PFSK-1 (cell line): Measurements from ENCODE around the gene TLCD5.

Experiments used
- FOXP2 ChIP-seq: optimal IDR thresholded peaks from 2 replicates; pipeline ENCODE3; 2011; ENCODE audit warnings: borderline replicate concordance, control low read depth, inconsistent platforms; ENCODE audit not compliant: insufficient read depth; ENCODE audit errors: extremely low read length, extremely low read depth
- POLR2AphosphoS5 ChIP-seq: IDR thresholded peaks from 2 replicates; pipeline ENCODE4 v1.6.1; 2012; ENCODE audit warnings: low read depth, mild to moderate bottlenecking, control low read depth, low read length, moderate library complexity
- SIN3A ChIP-seq: IDR thresholded peaks from 2 replicates; pipeline ENCODE4 v1.6.1; 2012; ENCODE audit warnings: mild to moderate bottlenecking, low read length, moderate library complexity, borderline replicate concordance; ENCODE audit not compliant: insufficient read depth
- TAF1 ChIP-seq: IDR thresholded peaks from 2 replicates; pipeline ENCODE4 v1.6.1; 2012; ENCODE audit warnings: low read length, control low read depth, borderline replicate concordance; ENCODE audit not compliant: insufficient read depth
- TF ChIP-seq, protein P1 (sequence below), 2 experiments: IDR thresholded peaks; 2 replicates each; pipeline versions ENCODE4 v1.6.1 to v1.8.0; 2011 to 2012; ENCODE audit warnings: low read depth in 2 of 2, low read length in 2 of 2, control low read depth in 1 of 2, inconsistent platforms in 1 of 2, mild to moderate bottlenecking in 1 of 2, moderate library complexity in 1 of 2; ENCODE audit not compliant: insufficient read depth in 1 of 2

- TF ChIP-seq POLR2AphosphoS5 = no peak
- no peak for TF ChIP-seq SIN3A
- TF ChIP-seq TAF1 = no peak
- TF ChIP-seq, protein P1, sequence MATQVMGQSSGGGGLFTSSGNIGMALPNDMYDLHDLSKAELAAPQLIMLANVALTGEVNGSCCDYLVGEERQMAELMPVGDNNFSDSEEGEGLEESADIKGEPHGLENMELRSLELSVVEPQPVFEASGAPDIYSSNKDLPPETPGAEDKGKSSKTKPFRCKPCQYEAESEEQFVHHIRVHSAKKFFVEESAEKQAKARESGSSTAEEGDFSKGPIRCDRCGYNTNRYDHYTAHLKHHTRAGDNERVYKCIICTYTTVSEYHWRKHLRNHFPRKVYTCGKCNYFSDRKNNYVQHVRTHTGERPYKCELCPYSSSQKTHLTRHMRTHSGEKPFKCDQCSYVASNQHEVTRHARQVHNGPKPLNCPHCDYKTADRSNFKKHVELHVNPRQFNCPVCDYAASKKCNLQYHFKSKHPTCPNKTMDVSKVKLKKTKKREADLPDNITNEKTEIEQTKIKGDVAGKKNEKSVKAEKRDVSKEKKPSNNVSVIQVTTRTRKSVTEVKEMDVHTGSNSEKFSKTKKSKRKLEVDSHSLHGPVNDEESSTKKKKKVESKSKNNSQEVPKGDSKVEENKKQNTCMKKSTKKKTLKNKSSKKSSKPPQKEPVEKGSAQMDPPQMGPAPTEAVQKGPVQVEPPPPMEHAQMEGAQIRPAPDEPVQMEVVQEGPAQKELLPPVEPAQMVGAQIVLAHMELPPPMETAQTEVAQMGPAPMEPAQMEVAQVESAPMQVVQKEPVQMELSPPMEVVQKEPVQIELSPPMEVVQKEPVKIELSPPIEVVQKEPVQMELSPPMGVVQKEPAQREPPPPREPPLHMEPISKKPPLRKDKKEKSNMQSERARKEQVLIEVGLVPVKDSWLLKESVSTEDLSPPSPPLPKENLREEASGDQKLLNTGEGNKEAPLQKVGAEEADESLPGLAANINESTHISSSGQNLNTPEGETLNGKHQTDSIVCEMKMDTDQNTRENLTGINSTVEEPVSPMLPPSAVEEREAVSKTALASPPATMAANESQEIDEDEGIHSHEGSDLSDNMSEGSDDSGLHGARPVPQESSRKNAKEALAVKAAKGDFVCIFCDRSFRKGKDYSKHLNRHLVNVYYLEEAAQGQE (IDR thresholded peaks at IDR 0.05; ENCODE audit: insufficient read depth in 1 of 2, low read depth in 2 of 2, low read length in 2 of 2) = no peak
- no peak for TF ChIP-seq FOXP2
Observed at GRCh38 chr11:120317689-120318480, 7.2 kb upstream of the TLCD5 start.
